Epidermal melanocyte (primary cell): Measurements from ENCODE around the gene CYP3A4.
"Not testable (repeated sequence)": the region's sequence is repeated elsewhere in the genome, so short reads cannot be mapped to it uniquely, and the experiment has no call there.

Source experiments
- DNase-seq: peaks from one replicate; pipeline ENCODE4 v3.0.0; 2011; ENCODE audit warnings: low spot score; ENCODE audit not compliant: insufficient read length

The CYP3A4 gene

GRCh38 chr7:99723201-99723600 lies 60.8 kb downstream of the CYP3A4 start:
- DNase-seq = not testable (repeated sequence)

- DNase-seq = no peak
Observed at GRCh38 chr7:99720800-99721595, 63.0 kb downstream of the CYP3A4 start.

GRCh38 chr7:99719996-99720769 lies 63.8 kb downstream of the CYP3A4 start:
- no peak for DNase-seq

GRCh38 chr7:99713995-99714570 lies 69.9 kb downstream of the CYP3A4 start:
- DNase-seq = no peak

GRCh38 chr7:99709838-99710578 lies 74.0 kb downstream of the CYP3A4 start:
- DNase-seq = no peak

GRCh38 chr7:99709260-99709659 lies 74.7 kb downstream of the CYP3A4 start:
- DNase-seq = no peak

GRCh38 chr7:99707096-99707495 lies 76.9 kb downstream of the CYP3A4 start:
- no peak for DNase-seq
